Spleen (tissue), 11 donors: ENCODE measurements around the gene TMEM89. TPM values are rescaled to one million over a fixed set of nuclear protein-coding genes. Genes with fewer than 3 reads are reported as not detected.

Experiments
- DNase-seq: peaks from one replicate; pipeline ENCODE4 v3.0.0-alpha.2; 2020
- H3K27ac ChIP-seq, 8 donors: fragments of 200-600 bp; sonication (generic) in 7 of 8; 1 replicate in 4 of 8; 2 replicates in 4 of 8; pipeline versions ENCODE4 v1.5.0 to v1.8.0; 2016 to 2021; ENCODE audit warnings: inconsistent platforms in 4 of 8, mild to moderate bottlenecking in 4 of 8, moderate library complexity in 1 of 8
- H3K27me3 ChIP-seq, 7 donors: fragments of 200-600 bp; sonication (generic) in 6 of 7; replicated peaks in 1 of 7; 1 replicate in 4 of 7; 2 replicates in 3 of 7; pipeline versions ENCODE4 v1.5.0 to v1.8.0; 2016 to 2021; ENCODE audit warnings: inconsistent platforms in 3 of 7, mild to moderate bottlenecking in 1 of 7
- H3K36me3 ChIP-seq, 6 donors: fragments of 200-600 bp; sonication (generic) in 5 of 6; 1 replicate in 4 of 6; 2 replicates in 2 of 6; pipeline versions ENCODE4 v1.5.0 to v1.8.0; 2016 to 2021; ENCODE audit warnings: inconsistent platforms in 2 of 6
- H3K4me1 ChIP-seq, 6 donors: fragments of 200-600 bp; sonication (generic) in 5 of 6; 1 replicate in 3 of 6; 2 replicates in 3 of 6; pipeline versions ENCODE4 v1.5.0 to v1.8.0; 2016 to 2021; ENCODE audit warnings: inconsistent platforms in 3 of 6
- H3K4me3 ChIP-seq, 8 donors: fragments of 200-600 bp; sonication (generic) in 7 of 8; 1 replicate in 4 of 8; 2 replicates in 4 of 8; pipeline versions ENCODE4 v1.5.0 to v1.8.0; 2016 to 2021; ENCODE audit warnings: inconsistent platforms in 4 of 8, mild to moderate bottlenecking in 4 of 8, moderate library complexity in 2 of 8
- H3K9me3 ChIP-seq, 8 donors: fragments of 200-600 bp; sonication (generic) in 7 of 8; 1 replicate in 4 of 8; 2 replicates in 4 of 8; pipeline versions ENCODE4 v1.5.0 to v1.8.0; 2016 to 2021; ENCODE audit warnings: inconsistent platforms in 4 of 8
- POLR2A ChIP-seq, 3 donors: fragments of 450-650 bp; IDR thresholded peaks; one replicate each; pipeline ENCODE4 v1.5.1; 2017; ENCODE audit warnings: antibody characterized with exemption in 3 of 3, mild to moderate bottlenecking in 1 of 3
- POLR2AphosphoS5 ChIP-seq, 3 donors: sonication (generic); formaldehyde crosslinking; IDR thresholded peaks; one replicate each; pipeline ENCODE4 v1.5.1; 2017; ENCODE audit warnings: antibody characterized with exemption in 3 of 3
- WGBS, 5 donors: extraction: QIAGEN DNeasy Blood & Tissue Kit in 3 of 5; methylation state at CpG; one replicate each; pipeline versions ENCODE4 v1.1.5 to v1.1.7; 2013 to 2018; 5-methylcytosine and 5-hydroxymethylcytosine counted together
- intact Hi-C: fragments of 100-400 bp; cut with DNase I; formaldehyde crosslinking; loops from one replicate; pipeline ENCODE4 v1.15.0; 2023; ENCODE audit warnings: low total_unique reads
- polyA plus RNA-seq, 3 donors: library from polyadenylated mRNA; stranded (reverse); fragments of 200-250 nt; gene quantifications; one replicate each; pipeline ENCODE4 v1.2.1, GENCODE V29; 2013
- total RNA-seq, 7 donors: library from RNA; depleted of rRNA in 3 of 7; stranded (reverse); fragments of >200 nt in 3 of 7; fragmentation: NEBNext Ultra II Directional in 4 of 7; extraction: Animal tissue kit (Norgen Biotek cat#: 25700) in 4 of 7; gene quantifications; one replicate each; pipeline versions ENCODE4 v1.1.0 to v1.2.1, GENCODE V29; 2016 to 2021
- TF ChIP-seq, protein P1 (sequence below), 11 experiments: fragments of 200-600 bp in 7 of 11; fragments of 450-650 bp in 4 of 11; sonication (generic) in 4 of 11; IDR thresholded peaks in 8 of 11; conservative IDR thresholded peaks in 3 of 11; 1 replicate in 7 of 11; 2 replicates in 4 of 11; pipeline versions ENCODE4 v1.4.0 to v1.8.0; 2016 to 2021; ENCODE audit warnings: antibody characterized with exemption in 11 of 11, inconsistent platforms in 4 of 11, mild to moderate bottlenecking in 1 of 11
- donor health status: healthy with polysubstance abuse.
- donor health status: DM: no; HTN: no; CAD: no; lungs with moderate emphysema.
- donor health status: DM: no; HTN: no; CAD: no.
- donor health status: Bipolar disorder and iron deficiency.
- donor health status: healthy.
- donor health status: DM: no; HTN: no; CAD: no.
- donor health status: DM: yes; HTN: yes; CAD: no.

The TMEM89 gene
- total and polyA plus RNA-seq, 10 donors: 0.42 to 0.46 TPM; not detected in 8

GRCh38 chr3:48631516-48632448 is 10.2 kb upstream of the TMEM89 start:
- no peaks in the 10 kb centered on the region for H3K27me3 ChIP-seq
- TF ChIP-seq, protein P1, sequence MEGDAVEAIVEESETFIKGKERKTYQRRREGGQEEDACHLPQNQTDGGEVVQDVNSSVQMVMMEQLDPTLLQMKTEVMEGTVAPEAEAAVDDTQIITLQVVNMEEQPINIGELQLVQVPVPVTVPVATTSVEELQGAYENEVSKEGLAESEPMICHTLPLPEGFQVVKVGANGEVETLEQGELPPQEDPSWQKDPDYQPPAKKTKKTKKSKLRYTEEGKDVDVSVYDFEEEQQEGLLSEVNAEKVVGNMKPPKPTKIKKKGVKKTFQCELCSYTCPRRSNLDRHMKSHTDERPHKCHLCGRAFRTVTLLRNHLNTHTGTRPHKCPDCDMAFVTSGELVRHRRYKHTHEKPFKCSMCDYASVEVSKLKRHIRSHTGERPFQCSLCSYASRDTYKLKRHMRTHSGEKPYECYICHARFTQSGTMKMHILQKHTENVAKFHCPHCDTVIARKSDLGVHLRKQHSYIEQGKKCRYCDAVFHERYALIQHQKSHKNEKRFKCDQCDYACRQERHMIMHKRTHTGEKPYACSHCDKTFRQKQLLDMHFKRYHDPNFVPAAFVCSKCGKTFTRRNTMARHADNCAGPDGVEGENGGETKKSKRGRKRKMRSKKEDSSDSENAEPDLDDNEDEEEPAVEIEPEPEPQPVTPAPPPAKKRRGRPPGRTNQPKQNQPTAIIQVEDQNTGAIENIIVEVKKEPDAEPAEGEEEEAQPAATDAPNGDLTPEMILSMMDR (IDR thresholded peaks at IDR 0.05 in 8 of 11, conservative IDR thresholded peaks at IDR 0.05 in 3 of 11): no peak
- TF ChIP-seq POLR2A (IDR thresholded peaks at IDR 0.05) (no peak), POLR2AphosphoS5 (IDR thresholded peaks at IDR 0.05) (no peak)
- peaks cover 10 to 35% (median 24%) of the 10 kb centered on the region in 6 donors for H3K4me1 ChIP-seq
- intact Hi-C loops: no loop called here
- peaks cover 0 to 70% (median 31%) of the 10 kb centered on the region in 6 donors for H3K36me3 ChIP-seq
- DNase-seq: no peak
- H3K4me3 ChIP-seq: no peak overlapping the region
- H3K27ac ChIP-seq: no peak overlapping the region
- 85 to 93% (median 92%) methylated on average over 22 of the region's 22 CpGs for WGBS, 5 donors
- no peaks in the 10 kb centered on the region for H3K9me3 ChIP-seq

GRCh38 chr3:48630833-48631232 is 9.3 kb upstream of the TMEM89 start:
- peaks cover 4 to 26% (median 14%) of the 10 kb centered on the region in 6 donors for H3K4me1 ChIP-seq
- no peaks in the 10 kb centered on the region for H3K9me3 ChIP-seq
- H3K27ac ChIP-seq: no peak overlapping the region
- no peaks in the 10 kb centered on the region for H3K27me3 ChIP-seq
- 87 to 95% (median 93%) methylated on average over 12 of the region's 12 CpGs for WGBS, 5 donors
- DNase-seq: no peak
- TF ChIP-seq POLR2A (IDR thresholded peaks at IDR 0.05) (no peak), POLR2AphosphoS5 (IDR thresholded peaks at IDR 0.05) (no peak)
- TF ChIP-seq, protein P1 (IDR thresholded peaks at IDR 0.05 in 8 of 11, conservative IDR thresholded peaks at IDR 0.05 in 3 of 11): no peak
- H3K4me3 ChIP-seq: no peak overlapping the region
- H3K36me3 ChIP-seq: peaks cover 0 to 80% (median 40%) of the 10 kb centered on the region in 6 donors
- intact Hi-C loops: no loop called here

DNA sequence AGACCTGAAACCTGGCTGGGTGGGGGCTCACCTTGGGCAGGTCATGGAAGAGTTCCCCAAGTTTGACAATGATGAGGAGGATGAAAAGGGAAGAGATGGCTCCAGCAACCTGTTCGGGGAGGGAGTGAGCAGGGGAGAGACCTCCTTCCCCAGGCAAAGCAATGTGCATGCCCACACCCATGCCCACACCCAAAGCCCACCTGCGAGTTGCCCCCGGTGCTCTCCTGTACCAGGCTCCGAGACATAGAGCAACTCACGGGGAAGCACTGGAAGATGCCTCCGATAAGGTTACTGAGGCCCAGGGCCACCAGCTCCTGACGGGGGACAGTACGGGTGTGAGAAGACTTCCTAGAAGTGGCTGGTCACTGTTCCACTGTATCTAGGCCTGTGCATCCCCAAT is 8.8 kb upstream of the TMEM89 start:
- Histone ChIP-seq H3K27me3 (no peaks in the 10 kb centered on the region), H3K9me3 (no peaks in the 10 kb centered on the region), H3K36me3 (peaks cover 0 to 84% (median 44%) of the 10 kb centered on the region in 6 donors), H3K27ac (no peak overlapping the region), H3K4me1 (peaks cover 4 to 22% (median 13%) of the 10 kb centered on the region in 6 donors), H3K4me3 (no peak overlapping the region)
- DNase-seq: no peak
- 88 to 100% (median 96%) methylated on average over 6 to 8 of the region's 8 CpGs for WGBS, 5 donors
- intact Hi-C loops: no loop called here
- TF ChIP-seq, protein P1 (IDR thresholded peaks at IDR 0.05 in 8 of 11, conservative IDR thresholded peaks at IDR 0.05 in 3 of 11): no peak

GRCh38 chr3:48629894-48630293 is 8.3 kb upstream of the TMEM89 start:
- DNase-seq: no peak
- peaks cover 0 to 89% (median 48%) of the 10 kb centered on the region in 6 donors for H3K36me3 ChIP-seq
- intact Hi-C loops: no loop called here
- H3K4me3 ChIP-seq: no peak overlapping the region
- no peak overlapping the region for H3K27ac ChIP-seq
- 94 to 99% (median 96%) methylated on average over 8 to 12 of the region's 12 CpGs for WGBS, 5 donors
- H3K9me3 ChIP-seq: no peaks in the 10 kb centered on the region
- peaks cover 4 to 19% (median 13%) of the 10 kb centered on the region in 6 donors for H3K4me1 ChIP-seq
- no peaks in the 10 kb centered on the region for H3K27me3 ChIP-seq
- TF ChIP-seq POLR2A (IDR thresholded peaks at IDR 0.05) (no peak), POLR2AphosphoS5 (IDR thresholded peaks at IDR 0.05) (no peak)
- TF ChIP-seq, protein P1 (IDR thresholded peaks at IDR 0.05 in 8 of 11, conservative IDR thresholded peaks at IDR 0.05 in 3 of 11): no peak
